Stomach smooth muscle (tissue), 2 donors: Measurements from ENCODE around the gene ARHGDIG.
"Not testable (repeated sequence)": the region's sequence is repeated elsewhere in the genome, so short reads cannot be mapped to it uniquely, and the experiment has no call there.

ENCODE experiments used
- H3K27ac ChIP-seq: one replicate; pipeline ENCODE4 v1.7.0; 2013; ENCODE audit warnings: mild to moderate bottlenecking, low read length, inconsistent platforms
- H3K27me3 ChIP-seq, 2 donors: one replicate each; pipeline ENCODE4 v1.7.0; 2013; ENCODE audit warnings: low read length in 2 of 2; ENCODE audit not compliant: insufficient read depth in 2 of 2, control insufficient read depth in 1 of 2
- H3K36me3 ChIP-seq, 2 donors: one replicate each; pipeline ENCODE4 v1.7.0; 2013; ENCODE audit warnings: low read length in 2 of 2; ENCODE audit not compliant: control insufficient read depth in 2 of 2, insufficient read depth in 2 of 2
- H3K4me1 ChIP-seq: one replicate; pipeline ENCODE4 v1.7.0; 2013; ENCODE audit warnings: low read length; ENCODE audit not compliant: control insufficient read depth, insufficient read depth
- H3K4me3 ChIP-seq, 2 donors: one replicate each; pipeline ENCODE4 v1.7.0; 2013; ENCODE audit warnings: low read length in 2 of 2
- H3K9ac ChIP-seq, 2 donors: one replicate each; pipeline ENCODE4 v1.7.0; 2013; ENCODE audit warnings: low read length in 2 of 2, mild to moderate bottlenecking in 1 of 2
- H3K9me3 ChIP-seq, 2 donors: one replicate each; pipeline ENCODE4 v1.7.0; 2013; ENCODE audit warnings: low read length in 2 of 2; ENCODE audit not compliant: control insufficient read depth in 2 of 2
- donor health status: healthy.
- donor health status: Pancreatic carcinoma.

ARHGDIG gene

DNA sequence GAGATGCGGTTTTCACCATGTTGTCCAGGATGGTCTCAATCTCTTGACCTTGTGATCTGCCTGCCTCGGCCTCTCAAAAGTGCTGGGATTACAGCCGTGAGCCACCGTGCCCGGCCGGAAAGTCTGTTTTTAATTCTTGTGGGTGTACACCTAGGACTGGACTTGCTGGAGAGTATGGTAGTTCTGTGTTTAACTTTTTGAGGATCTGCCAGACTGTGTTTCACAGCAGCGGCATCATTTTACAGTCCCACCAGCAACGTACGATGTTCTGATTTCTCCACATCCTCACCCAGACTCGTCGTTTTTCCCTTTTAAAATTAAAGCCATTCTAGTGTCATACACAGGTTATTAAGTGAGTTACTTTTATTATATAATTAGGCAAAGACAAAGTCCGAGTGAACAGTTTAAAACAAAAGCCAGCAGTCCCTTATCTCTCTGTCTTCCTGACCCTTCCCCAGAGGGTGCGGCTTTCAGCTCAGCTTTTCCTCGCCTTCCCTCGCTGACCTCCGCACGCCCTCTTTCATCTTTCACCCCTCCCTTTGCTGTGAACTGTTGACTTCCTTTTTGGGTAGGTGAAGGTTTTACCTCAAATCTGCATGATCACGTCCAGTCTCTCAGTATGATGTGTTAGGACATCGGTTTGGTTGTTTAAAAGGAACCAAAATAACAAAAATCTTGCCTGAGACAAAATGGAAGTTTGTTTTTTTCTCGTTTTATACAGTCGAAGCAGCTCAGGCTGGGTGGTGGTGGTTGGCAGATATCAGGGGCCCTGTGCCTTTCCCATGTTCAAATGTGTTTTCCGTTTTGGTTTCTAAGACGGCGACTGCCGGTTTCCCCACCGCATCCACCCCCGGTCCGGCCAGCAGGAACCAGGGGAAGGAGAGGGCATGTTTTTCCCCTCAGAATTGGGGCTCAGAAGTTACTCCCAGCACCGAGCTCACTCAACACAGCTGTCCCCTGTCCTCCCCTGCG is 27.7 kb upstream of the ARHGDIG start:
- Histone ChIP-seq H3K9me3 (no peaks in the 10 kb centered on the region), H3K36me3 (peaks cover 18 to 20% of the 10 kb centered on the region in 2 donors), H3K27ac (no peak overlapping the region), H3K4me1 (no peaks in the 10 kb centered on the region), H3K27me3 (no peaks in the 10 kb centered on the region), H3K4me3 (no peak overlapping the region), H3K9ac (no peak overlapping the region)

GRCh38 chr16:253833-254232 is 26.6 kb upstream of the ARHGDIG start:
- Histone ChIP-seq H3K9ac (no peak overlapping the region), H3K9me3 (no peaks in the 10 kb centered on the region), H3K4me3 (no peak overlapping the region), H3K4me1 (no peaks in the 10 kb centered on the region), H3K36me3 (peaks cover 18 to 20% of the 10 kb centered on the region in 2 donors), H3K27ac (no peak overlapping the region), H3K27me3 (no peaks in the 10 kb centered on the region)

DNA sequence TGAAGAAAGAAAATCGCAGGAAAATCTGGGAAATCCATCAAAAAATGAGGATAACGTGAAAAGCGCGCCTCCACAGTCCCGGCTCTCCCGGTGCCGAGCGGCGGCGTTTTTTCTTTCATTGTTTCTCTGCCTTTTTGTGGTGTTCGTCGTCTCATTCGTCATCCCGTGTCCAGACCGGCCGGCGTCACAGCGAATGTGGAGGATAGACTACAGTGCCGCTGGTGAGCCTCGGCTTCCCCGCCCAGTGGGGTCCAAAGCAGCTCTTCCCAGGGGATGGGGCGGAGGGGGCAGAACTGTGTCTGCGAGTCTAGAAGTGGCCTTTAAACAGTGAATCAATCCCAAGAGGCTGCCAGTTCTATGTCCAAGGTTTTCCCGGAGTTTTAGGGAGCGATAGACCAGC is 25.9 kb upstream of the ARHGDIG start:
- H3K4me1 ChIP-seq: no peaks in the 10 kb centered on the region
- H3K27ac ChIP-seq: no peak overlapping the region
- no peaks in the 10 kb centered on the region for H3K27me3 ChIP-seq
- no peaks in the 10 kb centered on the region for H3K9me3 ChIP-seq
- peaks cover 18% of the 10 kb centered on the region in 2 donors for H3K36me3 ChIP-seq
- H3K4me3 ChIP-seq: no peak overlapping the region
- H3K9ac ChIP-seq: no peak overlapping the region

DNA sequence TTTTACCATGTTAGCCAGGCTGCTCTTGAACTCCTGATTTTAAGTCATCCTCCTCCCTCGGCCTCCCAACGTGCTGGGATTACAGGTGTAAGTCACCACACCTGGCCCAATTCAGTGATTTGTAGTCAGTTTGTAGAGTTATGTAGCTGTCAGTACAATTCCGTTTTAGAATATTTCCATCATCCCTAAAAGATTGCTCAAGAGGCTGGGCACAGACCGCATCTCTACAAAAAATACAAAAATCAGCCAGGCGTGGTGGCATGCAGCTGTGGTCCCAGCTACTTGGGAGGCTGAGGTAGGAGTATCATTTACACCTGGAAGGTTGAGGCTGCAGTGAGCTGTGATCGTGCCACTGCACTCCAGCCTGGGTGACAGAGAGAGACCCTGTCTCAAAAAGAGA is 25.2 kb upstream of the ARHGDIG start:
- H3K4me3 ChIP-seq: no peak overlapping the region
- H3K36me3 ChIP-seq: peaks cover 20 to 22% of the 10 kb centered on the region in 2 donors
- no peaks in the 10 kb centered on the region for H3K9me3 ChIP-seq

DNA sequence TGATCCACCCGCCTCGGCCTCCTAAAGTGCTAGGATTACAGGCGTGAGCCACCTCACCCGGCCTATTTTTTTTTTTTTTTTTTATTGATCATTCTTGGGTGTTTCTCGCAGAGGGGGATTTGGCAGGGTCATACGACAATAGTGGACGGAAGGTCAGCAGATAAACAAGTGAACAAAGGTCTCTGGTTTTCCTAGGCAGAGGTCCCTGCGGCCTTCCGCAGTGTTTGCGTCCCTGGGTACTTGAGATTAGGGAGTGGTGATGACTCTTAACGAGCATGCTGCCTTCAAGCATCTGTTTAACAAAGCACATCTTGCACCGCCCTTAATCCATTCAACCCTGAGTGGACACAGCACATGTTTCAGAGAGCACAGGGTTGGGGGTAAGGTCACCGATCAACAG is 22.3 kb upstream of the ARHGDIG start:
- H3K9ac ChIP-seq, H3K27ac ChIP-seq, H3K4me3 ChIP-seq, H3K9me3 ChIP-seq, H3K27me3 ChIP-seq, H3K4me1 ChIP-seq: not testable (repeated sequence)
- H3K36me3 ChIP-seq: peaks cover 31 to 37% of the 10 kb centered on the region in 2 donors

More for the DNA sequence above, 25.2 kb upstream of the ARHGDIG start:
- H3K9ac ChIP-seq: no peak overlapping the region
- no peaks in the 10 kb centered on the region for H3K4me1 ChIP-seq
- no peak overlapping the region for H3K27ac ChIP-seq
- H3K27me3 ChIP-seq: no peaks in the 10 kb centered on the region

GRCh38 chr16:259226-259625 is 21.2 kb upstream of the ARHGDIG start:
- no peak overlapping the region for H3K9ac ChIP-seq
- no peaks in the 10 kb centered on the region for H3K4me1 ChIP-seq
- no peak overlapping the region for H3K4me3 ChIP-seq
- no peaks in the 10 kb centered on the region for H3K9me3 ChIP-seq
- H3K27ac ChIP-seq: no peak overlapping the region
- no peaks in the 10 kb centered on the region for H3K27me3 ChIP-seq
- peaks cover 41 to 42% of the 10 kb centered on the region in 2 donors for H3K36me3 ChIP-seq

DNA sequence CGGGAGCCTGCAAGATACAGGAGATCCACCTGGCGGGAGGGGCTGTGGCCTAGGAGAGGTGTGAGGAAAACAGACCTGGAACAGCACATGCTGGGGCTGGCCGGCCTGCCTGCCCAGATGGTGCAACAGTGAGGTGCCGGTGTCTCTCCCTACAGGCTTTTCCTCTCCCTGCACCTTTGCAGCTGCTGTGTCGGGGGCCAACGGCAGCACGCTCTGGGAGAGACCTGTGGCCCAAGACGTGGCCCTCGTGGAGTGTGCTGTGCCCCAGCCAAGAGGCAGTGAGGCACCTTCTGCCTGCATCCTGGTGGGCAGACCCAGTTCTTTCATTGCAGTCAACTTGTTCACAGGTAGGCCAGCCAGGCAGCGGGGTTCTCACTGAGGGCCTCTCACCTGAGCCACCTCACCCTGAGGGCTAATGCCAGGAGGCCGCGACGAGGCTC is 20.6 kb upstream of the ARHGDIG start:
- no peaks in the 10 kb centered on the region for H3K27me3 ChIP-seq
- no peak overlapping the region for H3K9ac ChIP-seq
- H3K9me3 ChIP-seq: no peaks in the 10 kb centered on the region
- H3K4me1 ChIP-seq: no peaks in the 10 kb centered on the region
- H3K4me3 ChIP-seq: no peak overlapping the region
- peaks cover 38% of the 10 kb centered on the region in 2 donors for H3K36me3 ChIP-seq
- no peak overlapping the region for H3K27ac ChIP-seq

DNA sequence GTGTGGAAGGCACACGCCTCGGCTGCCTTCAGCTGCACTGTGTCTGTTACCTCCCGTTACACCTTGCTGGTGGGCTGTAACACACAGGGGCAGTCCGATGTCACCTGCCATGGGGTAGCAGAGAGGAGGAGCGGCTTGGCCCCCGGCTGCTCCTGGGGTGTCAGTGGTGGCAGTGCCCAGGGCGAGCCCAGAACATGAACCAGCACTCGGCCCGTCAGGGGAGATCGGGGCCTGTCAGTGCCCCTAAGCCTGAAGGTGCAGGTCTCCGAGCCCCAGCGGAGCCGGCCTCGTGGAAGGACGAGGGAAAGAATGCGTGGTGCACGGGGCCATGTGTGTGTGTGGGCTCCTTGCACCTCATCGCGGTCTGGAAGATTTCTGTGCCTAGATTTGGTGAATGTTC is 20.1 kb upstream of the ARHGDIG start:
- no peak overlapping the region for H3K27ac ChIP-seq
- H3K9me3 ChIP-seq: no peaks in the 10 kb centered on the region
- peaks cover 38 to 41% of the 10 kb centered on the region in 2 donors for H3K36me3 ChIP-seq
- H3K4me1 ChIP-seq: no peaks in the 10 kb centered on the region
- no peaks in the 10 kb centered on the region for H3K27me3 ChIP-seq
- no peak overlapping the region for H3K9ac ChIP-seq
- no peak overlapping the region for H3K4me3 ChIP-seq

- H3K27me3 ChIP-seq: no peaks in the 10 kb centered on the region
- H3K27ac ChIP-seq: no peak overlapping the region
- H3K4me1 ChIP-seq: no peaks in the 10 kb centered on the region
- H3K4me3 ChIP-seq: no peak overlapping the region
- no peak overlapping the region for H3K9ac ChIP-seq
- H3K36me3 ChIP-seq: peaks cover 33 to 37% of the 10 kb centered on the region in 2 donors
- no peaks in the 10 kb centered on the region for H3K9me3 ChIP-seq
Measured at GRCh38 chr16:261031-261691, 19.2 kb upstream of the ARHGDIG start.

DNA sequence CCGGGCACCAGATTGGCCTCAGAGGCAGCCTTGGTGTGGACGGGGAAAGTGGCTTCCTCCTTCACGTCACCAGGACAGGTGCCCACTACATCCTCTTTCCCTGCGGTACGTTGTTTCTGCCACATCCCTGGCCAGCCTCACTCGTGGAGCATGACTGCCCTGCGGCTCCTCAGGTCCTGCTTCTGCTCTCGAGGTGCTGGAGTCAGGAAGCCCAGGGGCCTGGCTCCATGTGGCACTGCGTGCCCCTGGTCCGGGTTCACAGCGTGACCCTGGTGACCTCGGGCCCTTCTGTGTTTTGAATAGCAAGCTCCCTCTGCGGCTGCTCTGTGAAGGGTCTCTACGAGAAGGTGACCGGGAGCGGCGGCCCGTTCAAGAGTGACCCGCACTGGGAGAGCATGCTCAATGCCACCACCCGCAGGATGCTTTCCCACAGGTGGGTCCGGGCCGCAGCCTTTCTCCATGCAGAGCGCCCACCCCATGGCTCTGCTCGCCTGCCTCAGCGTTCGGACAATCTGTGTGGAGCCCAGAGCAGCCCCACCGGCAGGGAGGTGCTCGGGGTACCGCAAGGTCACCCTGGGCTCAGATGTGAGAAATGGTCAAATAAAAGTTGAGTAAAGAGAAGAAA is 18.2 kb upstream of the ARHGDIG start:
- Histone ChIP-seq H3K36me3 (peaks cover 33 to 37% of the 10 kb centered on the region in 2 donors), H3K4me1 (no peaks in the 10 kb centered on the region), H3K27me3 (no peaks in the 10 kb centered on the region), H3K4me3 (no peak overlapping the region), H3K9me3 (no peaks in the 10 kb centered on the region), H3K27ac (no peak overlapping the region), H3K9ac (no peak overlapping the region)
